ENCODE data around the gene LCE1F. TPM values are rescaled to one million over a fixed set of nuclear protein-coding genes. Genes with fewer than 3 reads are reported as not detected.

LCE1F gene
- total RNA-seq, 1 donor from 2014 or later: not detected

- no peaks in the 10 kb centered on the region for H3K27me3 ChIP-seq (ENCODE audit: control insufficient read depth, insufficient read depth, low read length)
- H3K36me3 ChIP-seq (ENCODE audit: control insufficient read depth, insufficient read depth, low read length): no peaks in the 10 kb centered on the region
- no peak for DNase-seq (ENCODE audit: low read depth)
- no peak for TF ChIP-seq CTCF (IDR thresholded peaks at IDR 0.05; ENCODE audit: insufficient read depth, low read length, poor library complexity, severe bottlenecking)
- H3K4me3 ChIP-seq (ENCODE audit: low read depth, low read length): no peak overlapping the region
Observed at GRCh38 chr1:152752225-152752624, 22.7 kb upstream of the LCE1F start.

DNA sequence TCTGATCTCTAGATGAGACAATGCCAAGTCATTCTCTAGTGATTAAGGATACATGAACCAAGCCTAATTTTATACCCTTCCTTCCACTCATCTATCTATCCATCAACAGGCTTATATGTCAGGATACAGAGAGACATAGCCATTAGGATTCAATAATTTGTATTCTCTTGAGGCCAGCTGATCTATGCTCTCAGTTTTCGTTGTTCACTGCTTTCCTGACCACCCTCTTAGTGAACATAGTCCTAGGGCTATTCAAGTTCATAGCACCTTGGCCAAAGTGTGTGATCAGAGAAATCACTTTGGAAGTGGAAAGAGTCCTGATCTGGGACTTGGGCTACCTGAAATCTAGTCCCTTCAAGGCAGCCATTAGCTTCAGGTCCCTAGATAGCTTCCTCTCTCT is 21.4 kb upstream of the LCE1F start:
- no peaks in the 10 kb centered on the region for H3K36me3 ChIP-seq (ENCODE audit: control insufficient read depth, insufficient read depth, low read length)
- DNase-seq (ENCODE audit: low read depth): no peak
- no peak for TF ChIP-seq CTCF (IDR thresholded peaks at IDR 0.05; ENCODE audit: insufficient read depth, low read length, poor library complexity, severe bottlenecking)
- no peak overlapping the region for H3K4me3 ChIP-seq (ENCODE audit: low read depth, low read length)
- no peaks in the 10 kb centered on the region for H3K27me3 ChIP-seq (ENCODE audit: control insufficient read depth, insufficient read depth, low read length)

GRCh38 chr1:152756872-152757271 is 18.1 kb upstream of the LCE1F start:
- no peak overlapping the region for H3K4me3 ChIP-seq (ENCODE audit: low read depth, low read length)
- no peak for TF ChIP-seq CTCF (IDR thresholded peaks at IDR 0.05; ENCODE audit: insufficient read depth, low read length, poor library complexity, severe bottlenecking)
- no peak for DNase-seq (ENCODE audit: low read depth)
- H3K36me3 ChIP-seq (ENCODE audit: control insufficient read depth, insufficient read depth, low read length): no peaks in the 10 kb centered on the region
- H3K27me3 ChIP-seq (ENCODE audit: control insufficient read depth, insufficient read depth, low read length): no peaks in the 10 kb centered on the region

- Histone ChIP-seq H3K27me3 (ENCODE audit: control insufficient read depth, insufficient read depth, low read length) (no peaks in the 10 kb centered on the region), H3K36me3 (ENCODE audit: control insufficient read depth, insufficient read depth, low read length) (no peaks in the 10 kb centered on the region), H3K4me3 (ENCODE audit: low read depth, low read length) (no peak within 1 kb of the TSS)
- no peak for TF ChIP-seq CTCF (IDR thresholded peaks at IDR 0.05; ENCODE audit: insufficient read depth, low read length, poor library complexity, severe bottlenecking)
- DNase-seq (ENCODE audit: low read depth): no peak
Observed at GRCh38 chr1:152757747-152758146, 17.2 kb upstream of the LCE1F start, which contains the start of gene KPRP. KPRP (plus strand) TSS chr1:152758025; CDS start chr1:152759589, 1,564 bp downstream.

- H3K27me3 ChIP-seq (ENCODE audit: control insufficient read depth, insufficient read depth, low read length): no peaks in the 10 kb centered on the region
- H3K36me3 ChIP-seq (ENCODE audit: control insufficient read depth, insufficient read depth, low read length): no peaks in the 10 kb centered on the region
- DNase-seq (ENCODE audit: low read depth): no peak
- no peak for TF ChIP-seq CTCF (IDR thresholded peaks at IDR 0.05; ENCODE audit: insufficient read depth, low read length, poor library complexity, severe bottlenecking)
- no peak overlapping the region for H3K4me3 ChIP-seq (ENCODE audit: low read depth, low read length)
Observed at GRCh38 chr1:152758636-152759035, 16.3 kb upstream of the LCE1F start.

GRCh38 chr1:152759453-152760173 is 15.3 kb upstream of the LCE1F start:
- no peak for DNase-seq (ENCODE audit: low read depth)
- H3K27me3 ChIP-seq (ENCODE audit: control insufficient read depth, insufficient read depth, low read length): no peaks in the 10 kb centered on the region
- no peaks in the 10 kb centered on the region for H3K36me3 ChIP-seq (ENCODE audit: control insufficient read depth, insufficient read depth, low read length)
- TF ChIP-seq CTCF (IDR thresholded peaks at IDR 0.05; ENCODE audit: insufficient read depth, low read length, poor library complexity, severe bottlenecking): no peak
- H3K4me3 ChIP-seq (ENCODE audit: low read depth, low read length): no peak overlapping the region

Measured in kidney epithelial cell (primary cell).